Measurements from ENCODE around the gene KIAA1755.

- TF ChIP-seq CTCF (conservative IDR thresholded peaks at IDR 0.05): no peak
- no peak for TF ChIP-seq EZH2 (IDR thresholded peaks at IDR 0.05; ENCODE audit: low read depth)
Measured at GRCh38 chr20:38196076-38196475, 64.5 kb downstream of the KIAA1755 start.

All from PC-9 (cell line).